DND-41 (cell line): ENCODE measurements around the gene FBXO9.

Experiments used
- ATAC-seq: fragments of 200-7000 bp; cut with Tn5 transposase; 3 replicates; pipeline ENCODE4 v1.9.1; 2021; ENCODE audit warnings: low read depth; ENCODE audit not compliant: insufficient read depth
- DNase-seq: peaks from one replicate; pipeline ENCODE4 v3.0.0-alpha.2; 2020
- H2AFZ ChIP-seq: 2 replicates; pipeline ENCODE4 v1.6.0; 2012; ENCODE audit warnings: low read depth, low read length
- H3K27ac ChIP-seq: 2 replicates; pipeline ENCODE4 v1.5.1; 2012; ENCODE audit warnings: low read length, inconsistent platforms
- H3K27me3 ChIP-seq: fragments of 200-600 bp; sonication (generic); 2 replicates; pipeline ENCODE4 v1.6.0; 2012; ENCODE audit warnings: low read length, mild to moderate bottlenecking, inconsistent platforms; ENCODE audit not compliant: insufficient read depth, poor library complexity
- H3K36me3 ChIP-seq: 2 replicates; pipeline ENCODE4 v1.5.1; 2012; ENCODE audit warnings: low read length, inconsistent platforms; ENCODE audit not compliant: insufficient read depth
- H3K4me1 ChIP-seq: 2 replicates; pipeline ENCODE4 v1.5.1; 2012; ENCODE audit warnings: mild to moderate bottlenecking, low read length; ENCODE audit not compliant: insufficient read depth
- H3K4me2 ChIP-seq: 2 replicates; pipeline ENCODE4 v1.6.0; 2012; ENCODE audit warnings: mild to moderate bottlenecking, moderate library complexity, low read length, inconsistent platforms; ENCODE audit not compliant: insufficient read depth
- H3K4me3 ChIP-seq, 2 experiments: fragments of 200-600 bp in 1 of 2; shearing (Covaris generic) in 1 of 2; 2 replicates each; pipeline ENCODE4 v1.5.1; 2012 to 2016; ENCODE audit warnings: inconsistent platforms in 2 of 2, low read length in 2 of 2, mild to moderate bottlenecking in 2 of 2, low read depth in 1 of 2, moderate library complexity in 1 of 2
- H3K79me2 ChIP-seq: 2 replicates; pipeline ENCODE4 v1.6.0; 2012; ENCODE audit warnings: low read length, inconsistent platforms; ENCODE audit not compliant: insufficient read depth
- H3K9ac ChIP-seq: 2 replicates; pipeline ENCODE4 v1.6.0; 2012; ENCODE audit warnings: low read depth, mild to moderate bottlenecking, inconsistent platforms, low read length, moderate library complexity
- H3K9me3 ChIP-seq: 2 replicates; pipeline ENCODE4 v1.5.1; 2012; ENCODE audit warnings: low read length, moderate library complexity, mild to moderate bottlenecking, inconsistent platforms; ENCODE audit not compliant: insufficient read depth, severe bottlenecking
- H4K20me1 ChIP-seq: 2 replicates; pipeline ENCODE4 v1.6.0; 2012; ENCODE audit warnings: low read length; ENCODE audit not compliant: insufficient read depth
- CTCF ChIP-seq: IDR thresholded peaks from 2 replicates; pipeline ENCODE4 v1.5.1; 2012; ENCODE audit warnings: borderline replicate concordance, low read length, moderate library complexity, mild to moderate bottlenecking; ENCODE audit not compliant: poor library complexity, severe bottlenecking; ENCODE audit errors: extremely low read depth
- EZH2 ChIP-seq: IDR thresholded peaks from 3 replicates; pipeline ENCODE4 v1.6.1; 2012; ENCODE audit warnings: borderline replicate concordance, low read depth, mild to moderate bottlenecking, moderate library complexity, low read length, inconsistent platforms; ENCODE audit not compliant: severe bottlenecking

The FBXO9 gene

DNA sequence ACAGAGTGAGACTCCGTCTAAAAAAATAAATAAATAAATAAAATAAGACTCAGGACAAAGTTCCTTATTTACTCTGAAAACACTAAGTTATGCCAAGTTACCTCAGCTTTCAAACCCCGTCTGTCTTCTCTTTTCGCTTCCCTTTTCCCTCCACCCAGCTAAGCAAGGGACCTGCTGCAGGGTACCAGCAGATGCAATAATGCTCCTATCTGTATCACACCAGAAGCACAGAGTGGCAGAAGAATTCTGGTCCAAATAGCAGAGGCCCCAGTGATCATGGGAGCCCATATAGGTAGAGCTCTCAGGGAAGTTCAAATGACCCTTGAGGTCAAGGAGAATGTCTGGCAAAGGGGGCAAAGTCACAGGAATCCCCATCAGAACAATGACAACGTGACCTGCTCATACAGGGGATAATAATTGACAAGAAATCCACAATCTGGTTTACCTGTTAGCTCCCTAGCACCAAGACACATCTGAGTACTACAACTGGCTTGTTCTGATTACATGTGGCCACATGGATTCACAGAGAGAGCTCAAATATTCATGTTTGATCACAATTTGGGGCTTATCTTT lies 74.7 kb downstream of the FBXO9 start:
- H3K4me3 ChIP-seq: no peak overlapping the region
- DNase-seq (no peak), ATAC-seq (no peak)
- H4K20me1 ChIP-seq: no peaks in the 10 kb centered on the region
- no peak overlapping the region for H2AFZ ChIP-seq
- H3K27me3 ChIP-seq: no peaks in the 10 kb centered on the region
- H3K79me2 ChIP-seq: no peaks in the 10 kb centered on the region
- 0 out of 2 replicates have a peak, but pooled peaks cover 1% of the 10 kb centered on the region for H3K4me1 ChIP-seq
- H3K9me3 ChIP-seq: no peaks in the 10 kb centered on the region
- H3K36me3 ChIP-seq: no peaks in the 10 kb centered on the region
- no peak overlapping the region for H3K9ac ChIP-seq
- H3K4me2 ChIP-seq: no peak overlapping the region
- no peak for TF ChIP-seq EZH2
- no peak for TF ChIP-seq CTCF
- H3K27ac ChIP-seq: no peak overlapping the region

- no peak overlapping the region for H3K9ac ChIP-seq
- TF ChIP-seq CTCF (no peak), EZH2 (no peak)
- no peaks in the 10 kb centered on the region for H3K36me3 ChIP-seq
- H3K27me3 ChIP-seq: no peaks in the 10 kb centered on the region
- ATAC-seq: no peak
- no peak overlapping the region for H3K4me2 ChIP-seq
- H2AFZ ChIP-seq: no peak overlapping the region
- no peaks in the 10 kb centered on the region for H3K9me3 ChIP-seq
- H3K4me3 ChIP-seq: no peak overlapping the region
- H3K4me1 ChIP-seq: no peaks in the 10 kb centered on the region
- no peaks in the 10 kb centered on the region for H3K79me2 ChIP-seq
- DNase-seq: no peak
- H3K27ac ChIP-seq: no peak overlapping the region
- no peaks in the 10 kb centered on the region for H4K20me1 ChIP-seq
These were observed 77.6 kb downstream of the FBXO9 start for GRCh38 chr6:53142810-53143209.

DNA sequence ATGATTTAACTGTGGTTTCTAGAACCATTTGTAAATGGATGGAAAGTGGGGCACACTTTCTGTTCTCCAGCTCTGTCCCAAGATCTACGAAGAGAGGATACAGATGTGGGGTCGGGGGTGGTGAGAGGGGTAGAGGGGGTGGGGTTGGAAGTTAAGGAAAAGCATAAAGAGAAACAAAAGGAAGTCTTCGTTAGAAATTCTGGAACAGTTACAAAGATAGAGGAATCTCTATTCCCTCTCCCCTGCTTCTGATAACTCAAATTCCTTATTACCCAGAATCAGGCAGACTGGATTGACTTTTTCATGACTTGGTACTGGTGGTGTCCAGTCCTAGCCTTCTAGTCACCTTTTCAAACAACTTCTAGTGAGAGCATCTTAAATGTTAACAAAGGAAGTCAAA lies 78.5 kb downstream of the FBXO9 start:
- H3K27me3 ChIP-seq: no peaks in the 10 kb centered on the region
- ATAC-seq (no peak), DNase-seq (no peak)
- no peak overlapping the region for H2AFZ ChIP-seq
- H3K9me3 ChIP-seq: no peaks in the 10 kb centered on the region
- no peak overlapping the region for H3K27ac ChIP-seq
- H3K4me1 ChIP-seq: no peaks in the 10 kb centered on the region
- no peaks in the 10 kb centered on the region for H3K36me3 ChIP-seq
- no peaks in the 10 kb centered on the region for H3K79me2 ChIP-seq
- H4K20me1 ChIP-seq: no peaks in the 10 kb centered on the region
- H3K9ac ChIP-seq: no peak overlapping the region
- TF ChIP-seq EZH2 (no peak), CTCF (no peak)
- no peak overlapping the region for H3K4me2 ChIP-seq
- no peak overlapping the region for H3K4me3 ChIP-seq

GRCh38 chr6:53144802-53145201 lies 79.6 kb downstream of the FBXO9 start:
- H3K4me1 ChIP-seq: no peaks in the 10 kb centered on the region
- ATAC-seq: no peak
- no peaks in the 10 kb centered on the region for H3K27me3 ChIP-seq
- no peak for DNase-seq
- no peak overlapping the region for H3K4me3 ChIP-seq
- H3K27ac ChIP-seq: no peak overlapping the region
- H3K36me3 ChIP-seq: no peaks in the 10 kb centered on the region
- no peak overlapping the region for H3K4me2 ChIP-seq
- no peak for TF ChIP-seq CTCF
- TF ChIP-seq EZH2: no peak
- no peak overlapping the region for H3K9ac ChIP-seq
- no peaks in the 10 kb centered on the region for H4K20me1 ChIP-seq
- H2AFZ ChIP-seq: no peak overlapping the region
- no peaks in the 10 kb centered on the region for H3K9me3 ChIP-seq
- H3K79me2 ChIP-seq: no peaks in the 10 kb centered on the region
